ENCODE measurements around the gene HINT3.

DNA sequence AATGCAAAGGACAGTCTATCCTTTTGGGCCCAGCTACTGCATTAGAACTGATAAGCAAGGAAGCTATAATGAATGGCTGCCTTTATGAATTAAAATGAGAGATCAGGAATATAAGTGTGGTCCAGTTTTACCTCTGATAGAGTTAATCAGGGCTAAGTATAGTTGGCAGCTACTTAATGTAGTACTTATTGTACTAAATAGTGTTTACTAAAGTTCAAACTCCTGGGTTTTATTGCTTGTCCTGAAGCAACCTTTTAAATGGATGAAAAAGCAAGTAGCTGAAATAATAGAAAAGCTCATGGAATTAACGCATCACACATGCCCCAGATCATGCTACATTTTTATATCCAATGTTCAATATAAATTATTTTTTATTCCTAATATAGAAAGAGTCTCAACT is 35.1 kb downstream of the HINT3 start:
- TF ChIP-seq, protein P1, sequence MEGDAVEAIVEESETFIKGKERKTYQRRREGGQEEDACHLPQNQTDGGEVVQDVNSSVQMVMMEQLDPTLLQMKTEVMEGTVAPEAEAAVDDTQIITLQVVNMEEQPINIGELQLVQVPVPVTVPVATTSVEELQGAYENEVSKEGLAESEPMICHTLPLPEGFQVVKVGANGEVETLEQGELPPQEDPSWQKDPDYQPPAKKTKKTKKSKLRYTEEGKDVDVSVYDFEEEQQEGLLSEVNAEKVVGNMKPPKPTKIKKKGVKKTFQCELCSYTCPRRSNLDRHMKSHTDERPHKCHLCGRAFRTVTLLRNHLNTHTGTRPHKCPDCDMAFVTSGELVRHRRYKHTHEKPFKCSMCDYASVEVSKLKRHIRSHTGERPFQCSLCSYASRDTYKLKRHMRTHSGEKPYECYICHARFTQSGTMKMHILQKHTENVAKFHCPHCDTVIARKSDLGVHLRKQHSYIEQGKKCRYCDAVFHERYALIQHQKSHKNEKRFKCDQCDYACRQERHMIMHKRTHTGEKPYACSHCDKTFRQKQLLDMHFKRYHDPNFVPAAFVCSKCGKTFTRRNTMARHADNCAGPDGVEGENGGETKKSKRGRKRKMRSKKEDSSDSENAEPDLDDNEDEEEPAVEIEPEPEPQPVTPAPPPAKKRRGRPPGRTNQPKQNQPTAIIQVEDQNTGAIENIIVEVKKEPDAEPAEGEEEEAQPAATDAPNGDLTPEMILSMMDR (IDR thresholded peaks at IDR 0.05; ENCODE audit: low read length), result no peak
- TF ChIP-seq EZH2 (IDR thresholded peaks at IDR 0.05; ENCODE audit: borderline replicate concordance, low read length), result no peak

Measured in OCI-LY1 (cell line).